ENCODE data around the gene TSHR. TPM values are rescaled to one million over a fixed set of nuclear protein-coding genes. Genes with fewer than 3 reads are reported as not detected.

TSHR gene
- total and polyA plus RNA-seq, 2 of the 13 experiments (the other 11 are each of a cell fraction or from before 2014, with no cell fraction given), result not detected

GRCh38 chr14:81042438-81042837, 87.0 kb downstream of the TSHR start:
- CTCF ChIA-PET (ENCODE audit: low intra/inter-chr PET ratio, low total read pairs), result no interaction called here

GRCh38 chr14:81051547-81051946, 96.1 kb downstream of the TSHR start:
- in situ Hi-C loops (cut with HindIII; ENCODE audit: extremely low pct_ligation_motif_present, low pct_unique_long_range_greater_than_20kb) (no loop called here), intact Hi-C loops (cut with micrococcal nuclease; ENCODE audit: unreplicated experiment) (no loop called here)
- WGBS (ENCODE audit: low lambda C conversion rate), result 13% methylated on average over 1 of the region's 1 CpG
- no peaks in the 10 kb centered on the region for H3K79me2 ChIP-seq (ENCODE audit: insufficient read depth, low read length)
- no peaks in the 10 kb centered on the region for H3K4me1 ChIP-seq (ENCODE audit: insufficient read depth, low read length)
- ChIA-PET POLR2A (no interaction called here), CTCF (ENCODE audit: low intra/inter-chr PET ratio, low total read pairs) (no interaction called here)
- BruUV-seq (replicated peaks), result no TSS peak
- no peaks in the 10 kb centered on the region for H4K20me1 ChIP-seq (ENCODE audit: insufficient read depth, low read length)
- DNase-seq (ENCODE audit: low spot score) (no peak), ATAC-seq (no peak), FAIRE-seq (no peak)
- H3K9ac ChIP-seq (ENCODE audit: insufficient read depth, low read depth, low read length), result no peak overlapping the region
- no peak overlapping the region for H3K27ac ChIP-seq (ENCODE audit: extremely low read length, insufficient read depth, low read length)
- no peak overlapping the region for H3K4me2 ChIP-seq (ENCODE audit: low read depth, low read length)
- H3K36me3 ChIP-seq (replicated peaks in 1 of 2; ENCODE audit: control insufficient read depth in 1 of 2, insufficient read depth in 2 of 2, low read length in 2 of 2), result no peaks in the 10 kb centered on the region
- H3K9me3 ChIP-seq (ENCODE audit: low read length), result peaks cover 17% of the 10 kb centered on the region; the same call in 1 of the 2 replicates
- H2AFZ ChIP-seq (ENCODE audit: low read length), result no peak overlapping the region
- no peaks in the 10 kb centered on the region for H3K27me3 ChIP-seq (ENCODE audit: control insufficient read depth in 1 of 2, insufficient read depth in 2 of 2, low read length in 2 of 2)
- no peak overlapping the region for H3K4me3 ChIP-seq (replicated peaks in 1 of 3; ENCODE audit: insufficient read depth in 1 of 3, low read depth in 2 of 3, low read length in 3 of 3)
- TF ChIP-seq ATRX (CRISPR knock-in tag; IDR thresholded peaks at IDR 0.05; ENCODE audit: borderline replicate concordance) (no peak), THRA (CRISPR knock-in tag; IDR thresholded peaks at IDR 0.05; ENCODE audit: borderline replicate concordance) (no peak), SRSF4 (IDR thresholded peaks at IDR 0.05; ENCODE audit: low read depth, low read length, poor library complexity, severe bottlenecking) (no peak), BHLHE40 (IDR thresholded peaks at IDR 0.05; ENCODE audit: low read length) (no peak), ZNF20 (CRISPR knock-in tag; IDR thresholded peaks at IDR 0.05) (no peak), FOXO1 (CRISPR knock-in tag; IDR thresholded peaks at IDR 0.05) (no peak), ZGPAT (CRISPR knock-in tag; IDR thresholded peaks at IDR 0.05) (no peak), ZNF576 (CRISPR knock-in tag; IDR thresholded peaks at IDR 0.05) (no peak)

More at GRCh38 chr14:81042438-81042837, 87.0 kb downstream of the TSHR start:
- WGBS (ENCODE audit: low lambda C conversion rate), result 0% methylated on average over 1 of the region's 1 CpG
- Histone ChIP-seq H3K27ac (ENCODE audit: extremely low read length, insufficient read depth, low read length) (no peak overlapping the region), H3K9ac (ENCODE audit: insufficient read depth, low read depth, low read length) (no peak overlapping the region), H3K4me2 (ENCODE audit: low read depth, low read length) (no peak overlapping the region), H3K27me3 (ENCODE audit: control insufficient read depth in 1 of 2, insufficient read depth in 2 of 2, low read length in 2 of 2) (no peaks in the 10 kb centered on the region), H2AFZ (ENCODE audit: low read length) (no peak overlapping the region), H3K79me2 (ENCODE audit: insufficient read depth, low read length) (no peaks in the 10 kb centered on the region), H4K20me1 (ENCODE audit: insufficient read depth, low read length) (no peaks in the 10 kb centered on the region), H3K36me3 (replicated peaks in 1 of 2; ENCODE audit: control insufficient read depth in 1 of 2, insufficient read depth in 2 of 2, low read length in 2 of 2) (no peaks in the 10 kb centered on the region), H3K4me3 (replicated peaks in 1 of 3; ENCODE audit: insufficient read depth in 1 of 3, low read depth in 2 of 3, low read length in 3 of 3) (no peak overlapping the region), H3K4me1 (ENCODE audit: insufficient read depth, low read length) (no peaks in the 10 kb centered on the region), H3K9me3 (ENCODE audit: low read length) (no peaks in the 10 kb centered on the region)
- ATAC-seq (no peak), FAIRE-seq (no peak), DNase-seq (ENCODE audit: low spot score) (no peak)
- intact Hi-C loops (cut with micrococcal nuclease; ENCODE audit: unreplicated experiment) (no loop called here), in situ Hi-C loops (cut with HindIII; ENCODE audit: extremely low pct_ligation_motif_present, low pct_unique_long_range_greater_than_20kb) (no loop called here)
- POLR2A ChIA-PET, result no interaction called here
- no peak for TF ChIP-seq CREM (IDR thresholded peaks at IDR 0.05)
- no peak for TF ChIP-seq CREM (CRISPR knock-in tag; IDR thresholded peaks at IDR 0.05)
- no peak for TF ChIP-seq ATF3 (CRISPR knock-in tag; IDR thresholded peaks at IDR 0.05)
- no peak for TF ChIP-seq TAF15 (IDR thresholded peaks at IDR 0.05; ENCODE audit: low read depth, low read length, poor library complexity, severe bottlenecking)
- no peak for TF ChIP-seq ZC3H13 (CRISPR knock-in tag; IDR thresholded peaks at IDR 0.05)
- no peak for TF ChIP-seq ARID3A (IDR thresholded peaks at IDR 0.05; ENCODE audit: low read depth, low read length)
- no peak for TF ChIP-seq JUN (CRISPR knock-in tag; IDR thresholded peaks at IDR 0.05)
- BruUV-seq (replicated peaks), result no TSS peak

All from HepG2 (cell line).